ENCODE data around the gene NRROS.

DNA sequence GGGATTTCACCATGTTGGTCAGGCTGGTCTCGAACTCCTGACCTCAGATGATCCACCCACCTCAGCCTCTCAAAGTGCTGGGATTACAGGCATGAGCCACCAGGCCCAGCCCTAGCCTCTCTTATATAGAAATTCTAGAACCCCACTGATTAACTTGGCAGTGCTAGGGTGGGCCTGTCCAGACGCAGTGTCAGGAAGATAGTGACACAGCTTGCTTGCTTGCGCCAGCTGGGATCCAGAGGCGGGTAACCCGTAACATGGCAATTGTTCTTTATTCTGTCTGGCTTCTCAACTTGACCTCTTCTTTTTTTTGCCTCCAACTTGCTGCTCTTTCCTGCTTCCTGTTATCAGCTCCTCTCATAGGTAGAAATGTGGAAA, 56.3 kb downstream of the NRROS start:
- TF ChIP-seq CTCF (conservative IDR thresholded peaks at IDR 0.05; ENCODE audit: low read depth, low read length) (no peak), POLR2A (IDR thresholded peaks at IDR 0.05; ENCODE audit: low read depth, low read length) (no peak), USF2 (IDR thresholded peaks at IDR 0.05; ENCODE audit: low read depth, low read length) (no peak), MAFK (IDR thresholded peaks at IDR 0.05; ENCODE audit: low read depth, low read length) (no peak), FOS (IDR thresholded peaks at IDR 0.05; ENCODE audit: low read depth, low read length) (no peak), MAZ (IDR thresholded peaks at IDR 0.05; ENCODE audit: borderline replicate concordance, low read depth, low read length) (no peak), CEBPB (IDR thresholded peaks at IDR 0.05; ENCODE audit: low read depth, low read length) (no peak), BHLHE40 (IDR thresholded peaks at IDR 0.05; ENCODE audit: low read depth, low read length) (no peak), RCOR1 (IDR thresholded peaks at IDR 0.05; ENCODE audit: insufficient replicate concordance, low read length) (no peak)
- TF ChIP-seq, protein P1, sequence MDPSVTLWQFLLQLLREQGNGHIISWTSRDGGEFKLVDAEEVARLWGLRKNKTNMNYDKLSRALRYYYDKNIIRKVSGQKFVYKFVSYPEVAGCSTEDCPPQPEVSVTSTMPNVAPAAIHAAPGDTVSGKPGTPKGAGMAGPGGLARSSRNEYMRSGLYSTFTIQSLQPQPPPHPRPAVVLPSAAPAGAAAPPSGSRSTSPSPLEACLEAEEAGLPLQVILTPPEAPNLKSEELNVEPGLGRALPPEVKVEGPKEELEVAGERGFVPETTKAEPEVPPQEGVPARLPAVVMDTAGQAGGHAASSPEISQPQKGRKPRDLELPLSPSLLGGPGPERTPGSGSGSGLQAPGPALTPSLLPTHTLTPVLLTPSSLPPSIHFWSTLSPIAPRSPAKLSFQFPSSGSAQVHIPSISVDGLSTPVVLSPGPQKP (IDR thresholded peaks at IDR 0.05; ENCODE audit: borderline replicate concordance, low read depth, low read length) = no peak

Data from IMR-90 (cell line).